Omental fat pad (tissue), 4 donors: ENCODE results near the gene FOXB1. TPM values are rescaled to one million over a fixed set of nuclear protein-coding genes. Genes with fewer than 3 reads are reported as not detected.

Experiments used
- ATAC-seq: fragments of 150-250 bp; one replicate; pipeline ENCODE4 v1.9.1; 2016; ENCODE audit warnings: mild to moderate bottlenecking, moderate library complexity; ENCODE audit not compliant: low FRiP score
- DNase-seq: peaks from one replicate; pipeline ENCODE4 v3.0.0-alpha.2; 2019; ENCODE audit warnings: low spot score
- CTCF ChIP-seq, 3 donors: fragments of 450-650 bp; IDR thresholded peaks; one replicate each; pipeline ENCODE4 v1.5.1; 2016 to 2017; ENCODE audit warnings: antibody characterized with exemption in 3 of 3, mild to moderate bottlenecking in 3 of 3, moderate library complexity in 2 of 3
- total RNA-seq, 4 donors: library from RNA; depleted of rRNA; stranded (reverse); fragments of >200 nt; gene quantifications; one replicate each; pipeline ENCODE4 v1.1.0, GENCODE V29; 2016

The FOXB1 gene
- total RNA-seq, 4 donors from 2014 or later: not detected

DNA sequence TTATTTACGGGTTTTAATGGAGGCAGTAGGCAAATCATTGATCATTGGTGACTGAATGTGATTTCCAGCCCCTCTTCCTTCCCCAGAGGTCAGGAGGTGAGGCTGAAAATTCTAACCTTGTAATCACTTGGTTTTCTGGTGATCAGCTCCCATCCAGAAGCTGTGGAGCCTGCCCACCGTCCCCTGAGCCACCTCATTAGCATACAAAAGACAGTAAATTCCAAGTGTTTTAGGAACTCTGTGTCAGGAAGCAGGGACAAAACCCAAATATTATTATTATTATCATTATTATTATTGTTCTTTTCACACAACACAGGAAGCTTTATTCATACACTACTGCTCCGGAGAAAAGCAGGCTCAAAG lies 18.2 kb downstream of the FOXB1 start:
- no peak for TF ChIP-seq CTCF (IDR thresholded peaks at IDR 0.05)
- DNase-seq (no peak), ATAC-seq (no peak)

DNA sequence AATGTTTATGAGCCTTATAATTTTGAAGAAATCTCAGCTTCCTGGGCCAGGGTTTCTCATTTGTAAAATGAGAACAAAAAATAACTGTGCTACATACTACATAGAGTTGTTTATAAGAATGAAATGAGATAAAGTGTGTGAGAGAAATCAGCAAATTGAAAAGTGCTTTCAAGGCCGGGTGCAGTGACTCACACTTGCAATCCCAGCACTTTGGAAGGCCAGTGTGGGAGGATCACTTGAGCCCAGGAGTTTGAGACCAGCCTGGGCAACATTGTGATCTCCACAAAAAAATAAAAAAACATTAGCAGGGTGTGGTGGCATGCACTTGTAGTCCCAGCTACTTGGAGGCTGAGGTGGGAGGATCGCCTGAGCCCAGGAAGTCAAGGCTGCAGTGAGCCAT lies 22.4 kb downstream of the FOXB1 start:
- TF ChIP-seq CTCF (IDR thresholded peaks at IDR 0.05): no peak
- ATAC-seq: no peak
- DNase-seq: no peak

- ATAC-seq: no peak
- DNase-seq: no peak
- no peak for TF ChIP-seq CTCF (IDR thresholded peaks at IDR 0.05)
Observed at GRCh38 chr15:60035344-60035743, 31.2 kb downstream of the FOXB1 start.

- ATAC-seq (no peak), DNase-seq (no peak)
- no peak for TF ChIP-seq CTCF (IDR thresholded peaks at IDR 0.05)
Observed at GRCh38 chr15:60039316-60039715, 35.2 kb downstream of the FOXB1 start.

- TF ChIP-seq CTCF (IDR thresholded peaks at IDR 0.05): no peak
- no peak for DNase-seq
- ATAC-seq: no peak
Observed at GRCh38 chr15:60043744-60044435, 39.8 kb downstream of the FOXB1 start.

DNA sequence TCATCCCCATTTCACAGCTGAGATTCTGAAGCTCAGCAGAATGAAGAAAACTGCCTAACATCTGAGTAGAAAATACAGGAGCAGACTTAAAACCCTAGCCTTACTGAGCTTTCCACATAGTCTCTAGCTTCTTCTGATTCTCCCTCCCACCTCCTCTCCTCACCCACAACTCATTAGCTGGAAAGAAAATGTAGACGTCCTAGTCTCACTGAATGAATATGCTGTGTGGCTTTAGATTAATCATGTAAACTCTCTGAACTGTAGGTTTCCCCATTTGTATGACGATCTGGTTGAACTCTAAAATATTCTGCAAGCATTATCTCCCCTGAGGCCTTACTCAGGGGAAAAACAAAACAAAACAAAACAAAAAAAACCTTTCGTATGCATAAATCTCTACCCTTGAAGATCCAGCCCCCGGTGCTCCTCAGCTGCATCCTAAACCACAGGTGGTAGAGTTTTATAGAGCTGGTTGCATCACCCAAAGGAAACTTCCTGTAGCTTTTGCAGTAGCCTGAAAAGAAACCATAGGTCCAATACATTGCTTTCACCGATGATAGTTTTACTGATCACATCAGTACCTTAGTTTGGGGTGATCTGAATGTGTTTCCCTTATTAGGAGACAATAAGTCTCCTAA lies 40.6 kb downstream of the FOXB1 start:
- no peak for TF ChIP-seq CTCF (IDR thresholded peaks at IDR 0.05)
- ATAC-seq: no peak
- DNase-seq: no peak

DNA sequence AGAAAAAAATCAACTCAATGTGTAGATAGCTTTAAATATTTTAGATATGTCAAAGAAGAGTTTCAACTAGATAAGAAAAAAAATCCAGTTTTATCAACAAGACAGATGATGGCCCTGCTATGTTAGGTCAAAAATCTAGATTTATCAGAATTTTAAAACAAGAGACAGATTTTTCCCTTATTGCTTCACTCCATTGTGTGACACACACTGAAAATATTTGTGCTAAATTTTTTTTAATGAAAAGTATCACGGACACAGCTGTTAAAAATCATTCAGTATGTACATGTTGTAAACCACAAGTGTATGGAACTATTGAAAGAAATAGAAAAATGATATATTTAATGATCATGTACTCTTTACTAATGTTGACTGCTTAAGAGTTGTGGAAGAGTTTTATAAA lies 43.6 kb downstream of the FOXB1 start:
- no peak for TF ChIP-seq CTCF (IDR thresholded peaks at IDR 0.05)
- ATAC-seq (no peak), DNase-seq (no peak)
